ENCODE measurements around the gene CTSW.
A peak's percentile ranks its signal among the peaks of the same experiment; 100 is the strongest.

The CTSW gene

GRCh38 chr11:65868076-65868667 lies 11.5 kb upstream of the CTSW start:
- DNase-seq = no peak

- DNase-seq = no peak
Observed at GRCh38 chr11:65868907-65869306, 10.7 kb upstream of the CTSW start.

DNA sequence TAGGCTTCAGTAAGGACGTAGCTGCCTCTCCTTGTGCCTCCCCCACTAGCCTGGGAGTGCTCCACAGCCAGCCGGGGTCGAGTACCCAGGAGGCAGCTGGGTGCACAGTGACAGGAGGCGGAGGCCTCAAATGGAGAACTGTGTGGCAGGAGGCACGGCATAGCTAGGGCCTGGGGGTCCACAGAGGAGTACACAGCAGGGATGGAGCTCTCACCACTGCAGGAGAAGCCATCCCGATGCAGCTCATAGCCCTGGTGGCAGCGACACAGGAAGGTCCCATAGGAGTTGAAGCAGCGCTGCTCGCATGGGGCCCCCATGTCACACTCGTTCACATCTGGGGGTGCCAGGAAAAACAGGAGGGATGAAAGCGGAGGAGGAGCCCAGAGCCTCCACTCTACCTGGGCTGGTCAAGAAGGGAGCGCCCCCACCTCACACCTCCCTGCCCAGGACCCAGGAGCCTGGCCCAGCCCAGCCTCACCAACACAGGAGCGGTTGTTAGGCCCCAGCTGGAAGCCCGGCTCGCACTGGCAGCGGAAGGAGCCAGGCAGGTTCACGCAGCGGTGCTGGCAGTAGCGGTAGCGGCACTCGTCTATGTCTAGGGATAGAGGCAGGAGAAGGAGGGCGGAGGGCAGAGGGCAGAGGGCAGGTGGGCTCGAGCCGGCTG lies 9.9 kb upstream of the CTSW start:
- DNase-seq = no peak

GRCh38 chr11:65870307-65870658 lies 9.4 kb upstream of the CTSW start:
- no peak for DNase-seq

DNA sequence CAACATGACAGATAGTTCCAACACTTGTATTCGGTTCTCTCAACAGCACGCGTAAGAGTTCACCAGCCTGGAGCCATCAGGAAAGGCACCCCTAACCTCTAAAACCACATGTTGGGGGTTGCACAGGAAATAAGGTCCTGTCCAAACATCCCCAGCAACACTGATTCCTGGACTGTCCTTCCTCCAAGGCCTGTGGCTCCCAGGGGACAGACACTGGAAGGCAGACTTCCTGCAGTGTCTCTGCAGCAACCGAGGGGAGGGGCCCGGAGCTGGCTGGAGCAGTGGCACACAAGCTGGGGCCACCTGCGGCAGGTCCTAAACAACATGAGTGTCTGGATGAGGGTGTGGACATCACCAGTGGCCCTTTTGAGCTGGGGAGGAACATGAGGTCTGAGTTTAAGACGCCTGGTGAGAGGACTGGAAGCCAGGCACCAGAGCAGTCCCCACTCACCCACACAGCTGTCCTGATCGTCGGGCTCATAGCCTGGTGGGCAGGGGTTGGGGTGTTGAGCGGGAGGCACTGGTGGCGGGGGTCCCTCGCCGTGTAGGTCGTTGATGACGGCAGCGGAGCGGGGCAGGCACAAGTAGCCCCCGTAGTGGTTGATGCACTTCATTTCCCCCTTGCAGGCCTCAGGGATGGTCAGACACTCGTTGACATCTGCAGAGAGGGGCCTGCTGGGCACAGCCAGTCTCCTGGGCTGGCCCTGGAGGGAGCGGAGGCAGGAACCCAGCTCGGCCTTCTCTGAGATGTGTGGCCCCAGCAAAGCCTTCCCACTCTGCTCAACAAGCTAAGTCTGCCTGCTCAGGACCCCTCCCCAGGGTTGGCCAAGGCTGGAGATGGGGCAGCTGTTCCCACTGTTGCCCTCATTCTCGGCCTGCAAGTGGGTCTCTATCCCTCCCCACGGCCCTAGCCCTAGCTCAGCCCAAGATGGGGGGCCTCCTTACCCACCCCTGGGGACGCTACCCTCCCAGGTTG lies 8.6 kb upstream of the CTSW start:
- no peak for DNase-seq

GRCh38 chr11:65871811-65872548 lies 7.7 kb upstream of the CTSW start:
- no peak for DNase-seq

- no peak for DNase-seq
Observed at GRCh38 chr11:65872586-65873317, 6.9 kb upstream of the CTSW start, which contains the start of gene EFEMP2. Gene EFEMP2, minus strand, starts transcription at chr11:65872800. Its CDS starts 446 bp downstream, at chr11:65872354.

- DNase-seq = peak; percentile 83
Observed at GRCh38 chr11:65873318-65874156, 6.1 kb upstream of the CTSW start.

DNA sequence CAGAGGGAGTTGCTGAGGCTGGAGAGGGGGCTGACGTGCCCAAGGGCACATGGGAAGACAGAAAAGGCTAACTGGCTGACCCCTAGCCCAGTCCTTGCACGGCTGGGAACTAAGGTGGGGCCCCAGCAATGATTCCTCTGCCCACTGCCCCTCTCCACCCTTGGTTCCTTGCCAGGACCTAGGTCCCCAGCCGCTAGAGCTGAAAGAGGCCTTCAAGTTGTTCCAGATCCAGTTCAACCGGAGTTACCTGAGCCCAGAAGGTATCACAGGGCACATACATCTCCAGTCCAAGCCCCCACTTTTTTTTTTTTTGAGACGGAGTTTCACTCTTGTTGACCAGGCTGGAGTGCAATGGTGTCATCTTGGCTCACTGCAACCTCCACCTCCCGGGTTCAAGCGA lies 390 bp downstream of the CTSW start:
- DNase-seq = no peak

- DNase-seq = no peak
Observed at GRCh38 chr11:65880844-65881421, 1.3 kb downstream of the CTSW start.

GRCh38 chr11:65882120-65883057 lies 2.8 kb downstream of the CTSW start:
- DNase-seq = no peak

DNA sequence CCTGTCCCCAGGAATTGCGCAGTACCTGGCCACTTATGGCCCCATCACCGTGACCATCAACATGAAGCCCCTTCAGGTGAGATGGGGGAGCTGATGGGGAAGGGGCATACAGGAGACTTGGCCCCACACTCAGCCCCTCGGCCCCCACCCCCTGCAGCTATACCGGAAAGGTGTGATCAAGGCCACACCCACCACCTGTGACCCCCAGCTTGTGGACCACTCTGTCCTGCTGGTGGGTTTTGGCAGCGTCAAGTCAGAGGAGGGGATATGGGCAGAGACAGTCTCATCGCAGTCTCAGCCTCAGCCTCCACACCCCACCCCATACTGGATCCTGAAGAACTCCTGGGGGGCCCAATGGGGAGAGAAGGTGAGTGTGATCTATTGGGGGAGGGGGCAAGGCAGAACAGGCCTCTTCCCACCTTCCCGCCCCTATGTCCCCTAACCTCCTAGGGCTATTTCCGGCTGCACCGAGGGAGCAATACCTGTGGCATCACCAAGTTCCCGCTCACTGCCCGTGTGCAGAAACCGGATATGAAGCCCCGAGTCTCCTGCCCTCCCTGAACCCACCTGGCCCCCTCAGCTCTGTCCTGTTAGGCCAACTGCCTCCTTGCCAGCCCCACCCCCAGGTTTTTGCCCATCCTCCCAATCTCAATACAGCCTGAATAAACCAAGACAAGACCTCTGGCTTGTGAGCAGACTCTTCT lies 3.6 kb downstream of the CTSW start:
- no peak for DNase-seq

- DNase-seq = no peak
Observed at GRCh38 chr11:65883786-65884715, 4.4 kb downstream of the CTSW start.

DNA sequence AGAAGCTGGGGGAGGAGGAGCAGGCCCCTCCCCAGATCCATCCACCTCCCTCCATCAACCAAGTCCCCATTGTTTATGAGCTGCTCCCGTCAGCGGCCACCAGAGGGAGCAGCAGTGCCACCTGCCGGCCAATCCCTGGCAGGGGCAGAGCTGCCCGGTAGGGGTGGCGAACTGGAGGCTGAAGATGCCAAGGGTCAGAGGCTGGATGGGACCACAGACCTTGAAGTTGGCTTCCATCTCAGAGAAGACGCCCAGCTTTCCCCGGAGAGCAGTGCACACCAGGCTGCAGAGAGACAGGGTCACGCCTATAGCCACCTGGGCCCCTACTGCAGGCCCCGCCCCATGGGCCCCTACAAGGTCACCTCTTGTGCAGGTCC lies 5.1 kb downstream of the CTSW start:
- DNase-seq = peak; percentile 70

- no peak for DNase-seq
Observed at GRCh38 chr11:65885231-65885630, 5.6 kb downstream of the CTSW start.

- no peak for DNase-seq
Observed at GRCh38 chr11:65885808-65886536, 6.3 kb downstream of the CTSW start.
